GM12801 (cell line): ENCODE measurements around the gene TFCP2.

Experiments
- CTCF ChIP-seq: IDR thresholded peaks from one replicate; pipeline ENCODE4 v1.5.1; 2011; ENCODE audit warnings: control low read depth; ENCODE audit not compliant: insufficient read length; ENCODE audit errors: extremely low read depth

The TFCP2 gene

GRCh38 chr12:51062631-51063397, 110.1 kb downstream of the TFCP2 start:
- no peak for TF ChIP-seq CTCF

DNA sequence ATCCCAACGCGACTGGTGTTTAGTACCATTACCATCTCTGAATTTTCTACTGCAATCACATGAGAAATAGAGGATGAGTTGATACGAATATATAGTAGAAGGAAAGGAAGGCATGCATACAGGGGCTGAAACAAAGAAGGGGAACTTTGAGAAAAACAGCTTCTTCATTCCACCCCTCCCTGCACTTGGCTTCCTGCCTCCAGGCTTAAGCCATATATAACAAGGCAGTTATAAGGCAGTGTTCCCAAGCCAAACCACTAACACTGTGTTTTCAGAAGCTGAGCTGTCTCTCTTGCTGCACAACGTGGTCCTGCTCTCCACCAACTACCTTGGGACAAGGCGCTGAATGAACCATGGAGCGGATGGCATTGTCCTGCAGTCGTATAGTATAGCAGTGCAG, 113.8 kb downstream of the TFCP2 start:
- no peak for TF ChIP-seq CTCF

DNA sequence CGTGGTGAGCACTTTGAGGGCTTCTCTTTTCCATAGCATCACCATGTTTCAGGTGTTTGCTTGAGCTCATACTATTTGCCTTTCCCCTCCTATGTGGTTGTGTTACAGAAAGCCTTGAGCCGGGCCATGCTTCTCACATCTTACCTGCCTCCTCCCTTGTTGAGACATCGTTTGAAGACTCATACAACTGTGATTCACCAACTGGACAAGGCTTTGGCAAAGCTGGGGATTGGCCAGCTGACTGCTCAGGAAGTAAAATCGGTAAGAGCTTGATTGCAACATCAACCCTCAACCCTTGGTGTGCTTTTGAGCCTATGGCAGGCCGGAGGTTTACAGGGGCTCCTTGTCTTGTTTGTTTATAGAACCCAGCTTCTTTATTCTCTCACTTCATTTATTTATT, 116.7 kb downstream of the TFCP2 start:
- TF ChIP-seq CTCF: no peak

DNA sequence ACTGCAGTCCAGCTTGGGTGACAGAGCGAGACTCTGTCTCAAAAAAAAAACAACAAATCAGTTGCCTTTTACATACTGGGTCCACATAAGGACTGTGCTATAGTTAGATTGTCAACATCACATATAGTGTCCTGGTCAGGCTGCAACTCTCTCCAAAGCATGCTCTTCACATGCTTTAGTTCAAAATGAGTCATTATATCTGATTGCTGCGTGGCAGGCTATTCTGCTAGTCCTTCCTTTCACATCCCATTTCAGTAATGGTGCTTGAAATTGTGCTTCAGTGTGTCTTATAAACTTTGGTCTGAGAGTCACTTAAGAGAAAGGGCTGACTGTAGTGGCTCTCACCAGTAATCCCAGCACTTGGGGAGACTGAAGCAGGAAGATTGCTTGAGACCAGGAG, 117.9 kb downstream of the TFCP2 start:
- no peak for TF ChIP-seq CTCF

DNA sequence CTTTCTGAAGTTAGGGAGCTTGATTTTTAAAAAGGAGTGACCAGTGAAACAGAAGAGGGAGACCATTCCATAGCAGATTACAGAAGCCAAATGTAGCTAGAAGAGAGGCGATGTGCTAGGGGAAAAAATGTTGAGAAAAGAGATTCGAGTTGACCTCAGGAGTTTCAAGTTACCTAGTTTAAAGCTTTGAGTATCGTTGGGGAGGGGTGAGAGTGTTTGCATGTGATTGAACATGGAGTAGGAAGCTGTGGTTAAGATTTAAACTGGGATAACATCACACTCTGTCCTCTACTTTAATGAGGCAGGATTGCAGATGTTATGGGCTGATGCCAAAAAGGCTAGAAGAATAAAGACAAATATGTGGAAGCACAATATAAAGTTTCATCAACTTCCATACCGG, 121.1 kb downstream of the TFCP2 start:
- TF ChIP-seq CTCF: no peak

- TF ChIP-seq CTCF: no peak
Measured at GRCh38 chr12:51049525-51049924, 123.4 kb downstream of the TFCP2 start.

DNA sequence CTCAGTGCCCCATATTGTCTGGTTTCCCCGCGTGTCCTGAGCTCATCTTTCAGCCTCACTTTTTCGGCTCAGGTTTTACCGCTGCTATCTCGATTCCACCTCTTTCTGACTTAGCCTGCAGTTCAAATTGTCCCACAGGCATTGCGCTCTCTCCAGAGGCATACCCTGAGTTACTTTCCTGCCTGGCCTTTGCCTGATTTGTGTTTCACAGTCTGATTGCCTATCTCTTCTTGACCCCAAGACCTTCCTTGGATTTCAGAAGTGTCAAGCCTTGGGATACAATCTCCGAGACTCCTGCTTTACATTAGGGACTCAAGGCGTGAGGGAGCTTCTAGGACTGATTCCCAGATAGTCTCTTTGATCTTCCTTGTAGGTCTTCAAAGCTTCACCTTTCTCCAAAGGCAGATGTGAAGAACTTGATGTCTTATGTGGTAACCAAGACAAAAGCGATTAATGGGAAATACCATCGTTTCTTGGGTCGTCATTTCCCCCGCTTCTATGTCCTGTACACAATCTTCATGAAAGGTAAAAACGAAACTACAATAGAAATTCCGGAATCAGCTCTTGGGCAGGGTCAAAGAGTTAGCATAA, 124.2 kb downstream of the TFCP2 start:
- TF ChIP-seq CTCF: no peak
